ENCODE measurements around the gene OAT.

DNA sequence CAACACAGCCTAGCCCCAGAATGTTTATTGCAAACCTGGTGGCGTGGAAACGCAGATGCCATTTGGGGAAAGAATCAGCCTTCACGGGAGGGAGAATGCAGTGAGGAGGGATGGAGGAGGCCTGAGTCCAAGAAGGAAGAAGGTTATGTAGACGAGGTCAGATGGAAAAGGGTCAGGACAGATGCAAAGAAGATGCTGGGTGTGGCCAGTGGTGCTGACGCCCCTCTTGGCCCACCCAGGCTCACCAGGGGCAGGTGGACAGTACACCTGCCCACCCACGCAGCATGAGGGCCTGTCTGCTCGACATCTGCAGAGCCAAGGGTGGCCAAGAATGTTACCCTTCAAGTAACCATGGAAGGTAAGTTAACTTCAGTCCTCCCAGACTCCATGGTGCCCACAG, 40.5 kb downstream of the OAT start:
- no peak for TF ChIP-seq MAFK (IDR thresholded peaks at IDR 0.05; ENCODE audit: low read depth, low read length)
- TF ChIP-seq, protein P1, sequence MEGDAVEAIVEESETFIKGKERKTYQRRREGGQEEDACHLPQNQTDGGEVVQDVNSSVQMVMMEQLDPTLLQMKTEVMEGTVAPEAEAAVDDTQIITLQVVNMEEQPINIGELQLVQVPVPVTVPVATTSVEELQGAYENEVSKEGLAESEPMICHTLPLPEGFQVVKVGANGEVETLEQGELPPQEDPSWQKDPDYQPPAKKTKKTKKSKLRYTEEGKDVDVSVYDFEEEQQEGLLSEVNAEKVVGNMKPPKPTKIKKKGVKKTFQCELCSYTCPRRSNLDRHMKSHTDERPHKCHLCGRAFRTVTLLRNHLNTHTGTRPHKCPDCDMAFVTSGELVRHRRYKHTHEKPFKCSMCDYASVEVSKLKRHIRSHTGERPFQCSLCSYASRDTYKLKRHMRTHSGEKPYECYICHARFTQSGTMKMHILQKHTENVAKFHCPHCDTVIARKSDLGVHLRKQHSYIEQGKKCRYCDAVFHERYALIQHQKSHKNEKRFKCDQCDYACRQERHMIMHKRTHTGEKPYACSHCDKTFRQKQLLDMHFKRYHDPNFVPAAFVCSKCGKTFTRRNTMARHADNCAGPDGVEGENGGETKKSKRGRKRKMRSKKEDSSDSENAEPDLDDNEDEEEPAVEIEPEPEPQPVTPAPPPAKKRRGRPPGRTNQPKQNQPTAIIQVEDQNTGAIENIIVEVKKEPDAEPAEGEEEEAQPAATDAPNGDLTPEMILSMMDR (conservative IDR thresholded peaks at IDR 0.05; ENCODE audit: low read depth, low read length), result no peak
- TF ChIP-seq, protein P2, sequence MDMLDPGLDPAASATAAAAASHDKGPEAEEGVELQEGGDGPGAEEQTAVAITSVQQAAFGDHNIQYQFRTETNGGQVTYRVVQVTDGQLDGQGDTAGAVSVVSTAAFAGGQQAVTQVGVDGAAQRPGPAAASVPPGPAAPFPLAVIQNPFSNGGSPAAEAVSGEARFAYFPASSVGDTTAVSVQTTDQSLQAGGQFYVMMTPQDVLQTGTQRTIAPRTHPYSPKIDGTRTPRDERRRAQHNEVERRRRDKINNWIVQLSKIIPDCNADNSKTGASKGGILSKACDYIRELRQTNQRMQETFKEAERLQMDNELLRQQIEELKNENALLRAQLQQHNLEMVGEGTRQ (IDR thresholded peaks at IDR 0.05; ENCODE audit: low read depth, low read length), result no peak
- no peak for TF ChIP-seq POLR2A (IDR thresholded peaks at IDR 0.05; ENCODE audit: low read depth, low read length)
- no peak for TF ChIP-seq BHLHE40 (IDR thresholded peaks at IDR 0.05; ENCODE audit: low read depth, low read length)
